Rectal smooth muscle tissue (tissue), 1 donor: ENCODE data around the gene GIPC3.

Source experiments
- H3K27ac ChIP-seq: one replicate; pipeline ENCODE4 v1.7.0; 2013; ENCODE audit warnings: low read depth, low read length, inconsistent platforms
- H3K27me3 ChIP-seq: one replicate; pipeline ENCODE4 v1.7.0; 2013; ENCODE audit warnings: low read length; ENCODE audit not compliant: control insufficient read depth, insufficient read depth
- H3K36me3 ChIP-seq: one replicate; pipeline ENCODE4 v1.7.0; 2013; ENCODE audit warnings: low read length; ENCODE audit not compliant: control insufficient read depth, insufficient read depth
- H3K4me1 ChIP-seq: one replicate; pipeline ENCODE4 v1.7.0; 2013; ENCODE audit warnings: low read length; ENCODE audit not compliant: control insufficient read depth, insufficient read depth
- H3K4me3 ChIP-seq: one replicate; pipeline ENCODE4 v1.7.0; 2013; ENCODE audit warnings: low read length
- H3K9ac ChIP-seq: one replicate; pipeline ENCODE4 v1.7.0; 2013; ENCODE audit warnings: low read length

Gene GIPC3

DNA sequence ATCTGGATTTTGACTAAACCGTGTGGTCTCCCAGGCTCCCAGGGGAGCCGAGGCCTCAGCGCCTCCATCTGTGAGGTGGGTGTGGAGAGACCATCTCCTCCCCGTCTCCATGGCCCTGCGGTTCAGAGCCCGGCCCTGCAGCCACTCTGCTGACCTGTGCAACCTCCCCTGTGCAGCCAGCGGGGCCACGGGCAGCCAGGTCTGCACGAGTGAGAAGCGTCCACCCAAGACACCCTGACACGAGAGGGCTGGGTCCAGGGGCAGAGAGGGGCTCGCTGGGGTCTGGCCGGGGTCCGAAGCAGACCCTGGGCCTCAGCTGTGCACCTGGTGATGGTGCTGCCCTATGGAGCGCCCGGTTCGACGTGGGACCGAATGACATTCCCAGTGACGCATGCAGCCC, 51.7 kb downstream of the GIPC3 start:
- Histone ChIP-seq H3K4me1 (no peaks in the 10 kb centered on the region), H3K27ac (no peak overlapping the region), H3K36me3 (peaks cover 17% of the 10 kb centered on the region), H3K27me3 (no peaks in the 10 kb centered on the region), H3K4me3 (no peak overlapping the region), H3K9ac (no peak overlapping the region)

GRCh38 chr19:3637621-3638020, 52.3 kb downstream of the GIPC3 start:
- H3K9ac ChIP-seq, result no peak overlapping the region
- no peak overlapping the region for H3K4me3 ChIP-seq
- H3K36me3 ChIP-seq, result peaks cover 17% of the 10 kb centered on the region
- H3K27ac ChIP-seq, result no peak overlapping the region
- no peaks in the 10 kb centered on the region for H3K4me1 ChIP-seq
- no peaks in the 10 kb centered on the region for H3K27me3 ChIP-seq

GRCh38 chr19:3638208-3639193, 53.2 kb downstream of the GIPC3 start:
- Histone ChIP-seq H3K9ac (no peak overlapping the region), H3K4me3 (no peak overlapping the region), H3K27ac (no peak overlapping the region), H3K36me3 (peaks cover 21% of the 10 kb centered on the region), H3K4me1 (no peaks in the 10 kb centered on the region), H3K27me3 (no peaks in the 10 kb centered on the region)

- Histone ChIP-seq H3K27me3 (no peaks in the 10 kb centered on the region), H3K4me3 (no peak overlapping the region), H3K4me1 (no peaks in the 10 kb centered on the region), H3K9ac (no peak overlapping the region), H3K36me3 (peaks cover 21% of the 10 kb centered on the region), H3K27ac (no peak overlapping the region)
Measured at GRCh38 chr19:3639479-3639878, 54.2 kb downstream of the GIPC3 start.

- Histone ChIP-seq H3K4me1 (no peaks in the 10 kb centered on the region), H3K27me3 (no peaks in the 10 kb centered on the region), H3K36me3 (peaks cover 34% of the 10 kb centered on the region), H3K27ac (no peak overlapping the region), H3K4me3 (no peak overlapping the region), H3K9ac (no peak overlapping the region)
Measured at GRCh38 chr19:3641515-3642269, 56.4 kb downstream of the GIPC3 start.

DNA sequence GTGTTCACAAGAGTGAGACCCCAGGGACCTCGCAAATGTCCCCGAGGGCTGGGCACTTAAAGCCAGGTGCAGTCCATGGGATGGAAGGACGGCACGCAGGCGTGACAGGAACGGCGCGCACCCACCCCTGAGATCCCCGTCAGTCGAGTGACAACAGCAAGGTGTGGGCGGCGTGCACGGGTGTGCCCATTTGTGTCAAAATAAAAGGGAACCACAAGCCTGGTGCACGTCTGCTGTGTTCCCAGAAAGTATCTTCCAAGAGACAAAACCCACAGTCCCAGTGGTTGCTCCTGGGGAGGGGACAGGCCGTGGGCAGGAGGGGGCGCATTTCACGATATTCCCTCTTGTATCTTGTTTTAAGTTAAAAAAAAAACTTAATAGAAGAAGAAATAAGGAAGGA, 57.0 kb downstream of the GIPC3 start:
- Histone ChIP-seq H3K36me3 (peaks cover 32% of the 10 kb centered on the region), H3K4me3 (no peak overlapping the region), H3K27me3 (no peaks in the 10 kb centered on the region), H3K4me1 (no peaks in the 10 kb centered on the region), H3K27ac (no peak overlapping the region), H3K9ac (no peak overlapping the region)
